ENCODE data around the gene GGN. TPM values are rescaled to one million over a fixed set of nuclear protein-coding genes. Genes with fewer than 3 reads are reported as not detected.
A peak's percentile ranks its signal among the peaks of the same experiment; 100 is the strongest.

GGN gene
- total RNA-seq, 2 experiments from 2014 or later, result 0.17 to 0.19 TPM

GRCh38 chr19:38385057-38385803 lies 2.6 kb downstream of the GGN start:
- intact Hi-C loops (cut with DNase I, micrococcal nuclease), result loop anchor here in 1 of 2 experiments (5.0 kb wide), 1 partner anchor 48 kb away; the partner anchor contains the start of gene CATSPERG
- no peaks in the 10 kb centered on the region for H3K9me3 Mint-ChIP-seq

GRCh38 chr19:38384209-38385027 lies 3.4 kb downstream of the GGN start:
- ATAC-seq (ENCODE audit: poor library complexity) (no peak), DNase-seq (no peak)
- no peak overlapping the region for H3K27ac ChIP-seq (ENCODE audit: low read depth in 1 of 2, low read length in 2 of 2)
- peaks cover 38% of the 10 kb centered on the region for H3K27me3 Mint-ChIP-seq
- peaks cover 0 to 5% of the 10 kb centered on the region in 2 experiments for H3K9me3 ChIP-seq (ENCODE audit: control insufficient read depth in 1 of 2, insufficient read depth in 1 of 2, low read length in 2 of 2)
- peaks cover 43% of the 10 kb centered on the region for H3K4me1 ChIP-seq (ENCODE audit: insufficient read depth, low read length)
- intact Hi-C loops (cut with DNase I, micrococcal nuclease), result loop anchor here in 1 of 2 experiments (5.0 kb wide), 1 partner anchor 47 kb away; the partner anchor contains the start of gene CATSPERG
- H3K27ac Mint-ChIP-seq, result no peak overlapping the region
- H3K4me3 ChIP-seq (ENCODE audit: low read length), result no peak overlapping the region
- TF ChIP-seq CTCF (IDR thresholded peaks at IDR 0.05), result no peak
- H3K27me3 ChIP-seq (ENCODE audit: control insufficient read depth in 1 of 2, insufficient read depth in 2 of 2, low read length in 2 of 2), result peaks cover 18 to 20% of the 10 kb centered on the region in 2 experiments
- no peaks in the 10 kb centered on the region for H3K9me3 Mint-ChIP-seq
- H3K4me3 Mint-ChIP-seq, result no peak overlapping the region
- ChIA-PET CTCF (no interaction called here), POLR2A (interaction anchor here (0.7 to 1.7 kb wide), 3 partner anchors 10 to 19 kb away, joined by 4 to 9 read pairs (median 8); partner anchors contain the start of genes FAM98C and PSMD8)
- peaks cover 28% of the 10 kb centered on the region for H3K4me1 Mint-ChIP-seq (ENCODE audit: low read depth)
- peaks cover 71% of the 10 kb centered on the region for H3K36me3 Mint-ChIP-seq (ENCODE audit: low read depth)
- H3K36me3 ChIP-seq (ENCODE audit: insufficient read depth, low read length), result peaks cover 40% of the 10 kb centered on the region

More at GRCh38 chr19:38385057-38385803, 2.6 kb downstream of the GGN start:
- Mint-ChIP-seq H3K36me3 (ENCODE audit: low read depth) (peaks cover 62% of the 10 kb centered on the region), H3K4me1 (ENCODE audit: low read depth) (peaks cover 29% of the 10 kb centered on the region), H3K27ac (no peak overlapping the region), H3K4me3 (peak overlapping the region; percentile 54), H3K27me3 (peaks cover 42% of the 10 kb centered on the region)
- ATAC-seq (ENCODE audit: poor library complexity) (no peak), DNase-seq (no peak)
- H3K4me3 ChIP-seq (ENCODE audit: low read length), result no peak overlapping the region
- no peak overlapping the region for H3K27ac ChIP-seq (ENCODE audit: low read depth in 1 of 2, low read length in 2 of 2)
- H3K27me3 ChIP-seq (ENCODE audit: control insufficient read depth in 1 of 2, insufficient read depth in 2 of 2, low read length in 2 of 2), result peaks cover 18 to 20% of the 10 kb centered on the region in 2 experiments
- ChIA-PET POLR2A (interaction anchor here (0.9 to 1.7 kb wide), 3 partner anchors 10 to 18 kb away, joined by 3 to 9 read pairs (median 8); partner anchors contain the start of genes FAM98C and PSMD8), CTCF (interaction anchor here (0.8 kb wide), 1 partner anchor 18 kb away, joined by 3 read pairs; the partner anchor contains the start of gene FAM98C)
- peaks cover 0 to 5% of the 10 kb centered on the region in 2 experiments for H3K9me3 ChIP-seq (ENCODE audit: control insufficient read depth in 1 of 2, insufficient read depth in 1 of 2, low read length in 2 of 2)
- peaks cover 33% of the 10 kb centered on the region for H3K36me3 ChIP-seq (ENCODE audit: insufficient read depth, low read length)
- peaks cover 44% of the 10 kb centered on the region for H3K4me1 ChIP-seq (ENCODE audit: insufficient read depth, low read length)
- no peak for TF ChIP-seq CTCF (IDR thresholded peaks at IDR 0.05)

- POLR2A ChIA-PET, result interaction anchor here (0.7 kb wide), 1 partner anchor 19 kb away, joined by 4 read pairs; the partner anchor contains the start of gene FAM98C
- no peak for TF ChIP-seq CTCF (IDR thresholded peaks at IDR 0.05)
- CTCF ChIA-PET, result interaction anchor here (0.6 kb wide), 1 partner anchor 164 kb away, joined by 3 read pairs; no protein-coding TSS in a partner anchor
- H3K4me1 Mint-ChIP-seq (ENCODE audit: low read depth), result peaks cover 26% of the 10 kb centered on the region
- DNase-seq (no peak), ATAC-seq (ENCODE audit: poor library complexity) (no peak)
- no peak overlapping the region for H3K4me3 Mint-ChIP-seq
- H3K27ac Mint-ChIP-seq, result no peak overlapping the region
- peaks cover 11 to 13% of the 10 kb centered on the region in 2 experiments for H3K27me3 ChIP-seq (ENCODE audit: control insufficient read depth in 1 of 2, insufficient read depth in 2 of 2, low read length in 2 of 2)
- peaks cover 77% of the 10 kb centered on the region for H3K36me3 Mint-ChIP-seq (ENCODE audit: low read depth)
- no peak overlapping the region for H3K27ac ChIP-seq (ENCODE audit: low read depth in 1 of 2, low read length in 2 of 2)
- H3K9me3 Mint-ChIP-seq, result no peaks in the 10 kb centered on the region
- H3K9me3 ChIP-seq (ENCODE audit: control insufficient read depth in 1 of 2, insufficient read depth in 1 of 2, low read length in 2 of 2), result peaks cover 0 to 5% of the 10 kb centered on the region in 2 experiments
- peaks cover 46% of the 10 kb centered on the region for H3K36me3 ChIP-seq (ENCODE audit: insufficient read depth, low read length)
- H3K4me1 ChIP-seq (ENCODE audit: insufficient read depth, low read length), result peaks cover 37% of the 10 kb centered on the region
- peaks cover 37% of the 10 kb centered on the region for H3K27me3 Mint-ChIP-seq
- intact Hi-C loops (cut with DNase I, micrococcal nuclease), result no loop called here
- H3K4me3 ChIP-seq (ENCODE audit: low read length), result no peak overlapping the region
These were observed 4.1 kb downstream of the GGN start for GRCh38 chr19:38383743-38384142.
